LNCaP clone FGC (cell line): ENCODE measurements around the gene FZD10.

Source experiments
- DNase-seq: peaks from one replicate; pipeline ENCODE4 v3.0.0-alpha.2; 2011; ENCODE audit warnings: low read depth
- H3K4me3 ChIP-seq: 2 replicates; pipeline ENCODE4 v1.5.1; 2011; ENCODE audit warnings: mild to moderate bottlenecking, low read depth, low read length, control low read depth
- CTCF ChIP-seq: IDR thresholded peaks from 2 replicates; pipeline ENCODE4 v1.5.1; 2012; ENCODE audit warnings: mild to moderate bottlenecking; ENCODE audit not compliant: control insufficient read depth, insufficient read depth; ENCODE audit errors: extremely low read depth

FZD10 gene

GRCh38 chr12:130203151-130203550, 40.9 kb downstream of the FZD10 start:
- H3K4me3 ChIP-seq, result no peak overlapping the region
- TF ChIP-seq CTCF, result no peak

DNA sequence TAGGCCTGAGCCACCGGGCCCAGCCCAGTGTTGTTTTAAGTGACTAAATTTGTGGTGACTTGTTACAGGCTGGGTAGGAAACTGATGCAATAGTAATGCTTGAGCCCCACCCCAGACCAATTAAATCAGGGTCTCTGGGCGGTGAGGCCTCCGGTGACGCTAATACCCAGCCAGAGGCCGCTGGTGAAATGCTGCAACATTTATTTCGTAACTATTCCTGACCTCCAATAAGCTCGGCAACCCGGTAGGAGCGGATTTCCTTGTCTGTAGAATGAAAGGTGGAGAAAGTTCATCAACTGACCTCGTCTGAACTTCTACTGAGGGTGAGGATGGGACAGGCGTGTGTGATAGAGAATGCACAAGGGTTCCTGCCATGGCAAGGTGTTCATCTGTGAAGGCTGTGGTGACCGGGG, 42.3 kb downstream of the FZD10 start:
- TF ChIP-seq CTCF, result no peak
- H3K4me3 ChIP-seq, result no peak overlapping the region
- DNase-seq, result no peak

More at GRCh38 chr12:130203151-130203550, 40.9 kb downstream of the FZD10 start:
- no peak for DNase-seq

DNA sequence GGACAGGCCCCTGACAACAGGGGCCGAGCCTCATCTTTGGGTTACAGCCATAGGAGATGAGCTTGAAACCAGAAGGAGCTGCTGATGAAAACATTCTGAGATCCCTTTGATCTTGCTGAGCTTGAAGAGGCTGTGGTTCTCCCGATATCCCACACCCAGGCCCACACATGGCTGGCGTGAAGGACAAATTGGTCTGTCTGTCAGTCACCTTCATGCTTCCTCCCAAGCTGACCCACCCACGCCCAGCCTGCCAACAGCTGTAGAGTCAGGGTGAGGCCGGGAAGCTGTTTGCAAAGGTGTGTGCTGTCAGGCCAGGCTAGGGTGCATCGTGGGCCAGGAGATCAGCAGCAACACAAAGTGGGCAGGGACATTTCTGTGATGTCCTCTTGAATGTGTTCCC, 43.2 kb downstream of the FZD10 start:
- no peak overlapping the region for H3K4me3 ChIP-seq
- no peak for DNase-seq
- no peak for TF ChIP-seq CTCF

- TF ChIP-seq CTCF, result no peak
- H3K4me3 ChIP-seq, result no peak overlapping the region
- DNase-seq, result no peak
Observed at GRCh38 chr12:130212384-130212989, 50.2 kb downstream of the FZD10 start.

DNA sequence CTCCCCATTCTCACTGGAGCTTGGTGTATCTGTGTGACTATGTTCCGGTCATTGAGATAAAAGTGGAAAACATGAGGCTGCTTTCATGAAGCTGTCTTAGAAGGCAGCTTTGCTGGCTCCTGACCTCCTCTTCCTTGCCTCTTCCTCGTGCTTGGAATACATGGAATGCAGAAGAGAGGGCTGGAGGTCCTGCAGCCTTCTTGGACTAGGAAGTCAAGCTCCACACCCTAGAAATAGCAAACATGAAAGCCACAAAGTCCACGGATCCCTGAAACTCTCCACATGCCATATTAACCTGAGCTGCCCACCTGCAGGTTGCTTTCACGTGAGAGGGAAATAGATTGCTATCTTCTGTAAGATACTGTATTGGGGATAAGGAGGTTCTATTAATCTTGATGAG, 51.0 kb downstream of the FZD10 start:
- DNase-seq, result no peak
- H3K4me3 ChIP-seq, result no peak overlapping the region
- no peak for TF ChIP-seq CTCF

- H3K4me3 ChIP-seq, result no peak overlapping the region
- TF ChIP-seq CTCF, result no peak
- DNase-seq, result no peak
Observed at GRCh38 chr12:130214686-130215395, 52.6 kb downstream of the FZD10 start.
